HG02840 (cell line): ENCODE results near the gene ITIH4.

Source experiments
- ATAC-seq: cut with Tn5 transposase; IDR thresholded peaks from one replicate; pipeline ENCODE4 v1.9.1; 2021; ENCODE audit warnings: mild to moderate bottlenecking, moderate library complexity, moderate number of reproducible peaks; ENCODE audit not compliant: unreplicated experiment, low FRiP score

ITIH4 gene

GRCh38 chr3:52830535-52831258 is at the start of gene ITIH4:
ITIH4 (minus strand) TSS chr3:52830672; CDS start chr3:52830642, 30 bp downstream.
- no peak for ATAC-seq

GRCh38 chr3:52880047-52880446 is 49.6 kb upstream of the ITIH4 start:
- no peak for ATAC-seq

GRCh38 chr3:52879581-52879980 is 49.1 kb upstream of the ITIH4 start:
- no peak for ATAC-seq

GRCh38 chr3:52879090-52879489 is 48.6 kb upstream of the ITIH4 start:
- ATAC-seq, result no peak

- ATAC-seq, result no peak
Observed at GRCh38 chr3:52877085-52877484, 46.6 kb upstream of the ITIH4 start.

- ATAC-seq, result no peak
Observed at GRCh38 chr3:52874864-52875587, 44.6 kb upstream of the ITIH4 start.

GRCh38 chr3:52874160-52874701 is 43.8 kb upstream of the ITIH4 start:
- no peak for ATAC-seq

GRCh38 chr3:52873433-52874159 is 43.1 kb upstream of the ITIH4 start:
- ATAC-seq, result no peak

- ATAC-seq, result no peak
Observed at GRCh38 chr3:52872245-52872644, 41.8 kb upstream of the ITIH4 start.

- ATAC-seq, result no peak
Observed at GRCh38 chr3:52871761-52872160, 41.3 kb upstream of the ITIH4 start.

- no peak for ATAC-seq
Observed at GRCh38 chr3:52870471-52870870, 40.0 kb upstream of the ITIH4 start.

- no peak for ATAC-seq
Observed at GRCh38 chr3:52866427-52866826, 36.0 kb upstream of the ITIH4 start.

- no peak for ATAC-seq
Observed at GRCh38 chr3:52865994-52866393, 35.5 kb upstream of the ITIH4 start.

- ATAC-seq, result no peak
Observed at GRCh38 chr3:52860424-52860768, 29.9 kb upstream of the ITIH4 start.

GRCh38 chr3:52859686-52860423 is 29.4 kb upstream of the ITIH4 start:
- no peak for ATAC-seq

- no peak for ATAC-seq
Observed at GRCh38 chr3:52857864-52858263, 27.4 kb upstream of the ITIH4 start.

- no peak for ATAC-seq
Observed at GRCh38 chr3:52857133-52857532, 26.7 kb upstream of the ITIH4 start.

GRCh38 chr3:52856666-52857065 is 26.2 kb upstream of the ITIH4 start:
- no peak for ATAC-seq

- no peak for ATAC-seq
Observed at GRCh38 chr3:52854013-52854412, 23.5 kb upstream of the ITIH4 start.

GRCh38 chr3:52852419-52852818 is 21.9 kb upstream of the ITIH4 start:
- no peak for ATAC-seq

GRCh38 chr3:52851348-52851747 is 20.9 kb upstream of the ITIH4 start:
- no peak for ATAC-seq
